Fibroblast of villous mesenchyme (primary cell): ENCODE data around the gene NSG2. TPM values are rescaled to one million over a fixed set of nuclear protein-coding genes. Genes with fewer than 3 reads are reported as not detected.

Experiments
- DNase-seq: peaks from one replicate; pipeline ENCODE4 v3.0.0-alpha.2; 2010; ENCODE audit warnings: low read depth
- H3K4me3 ChIP-seq: 2 replicates; pipeline ENCODE4 v1.5.1; 2011; ENCODE audit warnings: low read depth, mild to moderate bottlenecking, low read length
- total RNA-seq: library from RNA; depleted of rRNA; stranded (reverse); fragments of >200 nt; gene quantifications from 2 replicates; pipeline ENCODE4 v1.2.3, GENCODE V29; 2012
- TF ChIP-seq, protein P1 (sequence below): IDR thresholded peaks from 2 replicates; pipeline ENCODE4 v1.5.1; 2012; ENCODE audit warnings: low read depth, mild to moderate bottlenecking, low read length; ENCODE audit not compliant: insufficient read depth

The NSG2 gene
- total RNA-seq, 1 donor: under 0.01 TPM

DNA sequence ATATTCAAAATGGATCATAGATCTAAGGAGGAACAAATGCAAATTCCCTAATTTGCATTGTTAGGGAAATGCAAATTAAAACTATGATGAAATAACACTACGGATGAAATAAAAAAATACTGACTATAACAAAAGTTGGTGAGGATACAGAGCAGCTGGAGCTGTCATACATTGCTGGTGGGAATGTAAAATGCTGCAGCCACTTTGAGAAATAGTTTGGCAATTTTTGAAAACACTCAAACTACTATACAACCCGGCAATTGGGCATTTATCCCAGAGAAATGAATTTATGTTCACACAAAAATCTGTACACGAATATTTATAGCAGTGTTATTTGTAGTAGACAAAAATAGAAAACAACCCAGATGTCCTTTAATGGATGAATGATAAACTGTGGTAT, 34.1 kb upstream of the NSG2 start:
- no peak for DNase-seq
- TF ChIP-seq, protein P1, sequence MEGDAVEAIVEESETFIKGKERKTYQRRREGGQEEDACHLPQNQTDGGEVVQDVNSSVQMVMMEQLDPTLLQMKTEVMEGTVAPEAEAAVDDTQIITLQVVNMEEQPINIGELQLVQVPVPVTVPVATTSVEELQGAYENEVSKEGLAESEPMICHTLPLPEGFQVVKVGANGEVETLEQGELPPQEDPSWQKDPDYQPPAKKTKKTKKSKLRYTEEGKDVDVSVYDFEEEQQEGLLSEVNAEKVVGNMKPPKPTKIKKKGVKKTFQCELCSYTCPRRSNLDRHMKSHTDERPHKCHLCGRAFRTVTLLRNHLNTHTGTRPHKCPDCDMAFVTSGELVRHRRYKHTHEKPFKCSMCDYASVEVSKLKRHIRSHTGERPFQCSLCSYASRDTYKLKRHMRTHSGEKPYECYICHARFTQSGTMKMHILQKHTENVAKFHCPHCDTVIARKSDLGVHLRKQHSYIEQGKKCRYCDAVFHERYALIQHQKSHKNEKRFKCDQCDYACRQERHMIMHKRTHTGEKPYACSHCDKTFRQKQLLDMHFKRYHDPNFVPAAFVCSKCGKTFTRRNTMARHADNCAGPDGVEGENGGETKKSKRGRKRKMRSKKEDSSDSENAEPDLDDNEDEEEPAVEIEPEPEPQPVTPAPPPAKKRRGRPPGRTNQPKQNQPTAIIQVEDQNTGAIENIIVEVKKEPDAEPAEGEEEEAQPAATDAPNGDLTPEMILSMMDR: no peak
- H3K4me3 ChIP-seq: no peak overlapping the region

- TF ChIP-seq, protein P1: peak; percentile 80
- H3K4me3 ChIP-seq: peak overlapping the region; percentile 35
These were observed 25.2 kb upstream of the NSG2 start for GRCh38 chr5:174020069-174020927.

DNA sequence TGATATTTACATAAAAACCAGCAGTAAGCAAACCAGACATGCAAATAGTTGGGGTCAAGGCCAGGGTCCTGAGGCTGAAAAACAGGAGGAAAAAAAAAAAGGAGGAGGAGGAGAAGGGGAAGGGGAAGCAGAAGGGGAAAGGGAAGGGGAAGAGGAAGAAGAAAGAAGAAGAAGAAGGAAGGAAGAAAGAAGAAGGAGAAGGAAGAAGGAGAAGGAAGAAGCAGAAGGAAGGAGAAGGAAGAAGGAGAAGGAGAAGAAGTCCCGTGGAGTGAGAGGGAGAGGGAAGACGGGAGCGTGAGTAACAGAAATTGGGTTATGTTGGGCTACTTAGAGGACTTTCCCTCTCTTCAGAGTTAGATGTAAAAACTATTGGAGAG, 24.6 kb upstream of the NSG2 start:
- TF ChIP-seq, protein P1: no peak
- no peak for DNase-seq

More at GRCh38 chr5:174020069-174020927, 25.2 kb upstream of the NSG2 start:
- peak; percentile 62 for DNase-seq

DNA sequence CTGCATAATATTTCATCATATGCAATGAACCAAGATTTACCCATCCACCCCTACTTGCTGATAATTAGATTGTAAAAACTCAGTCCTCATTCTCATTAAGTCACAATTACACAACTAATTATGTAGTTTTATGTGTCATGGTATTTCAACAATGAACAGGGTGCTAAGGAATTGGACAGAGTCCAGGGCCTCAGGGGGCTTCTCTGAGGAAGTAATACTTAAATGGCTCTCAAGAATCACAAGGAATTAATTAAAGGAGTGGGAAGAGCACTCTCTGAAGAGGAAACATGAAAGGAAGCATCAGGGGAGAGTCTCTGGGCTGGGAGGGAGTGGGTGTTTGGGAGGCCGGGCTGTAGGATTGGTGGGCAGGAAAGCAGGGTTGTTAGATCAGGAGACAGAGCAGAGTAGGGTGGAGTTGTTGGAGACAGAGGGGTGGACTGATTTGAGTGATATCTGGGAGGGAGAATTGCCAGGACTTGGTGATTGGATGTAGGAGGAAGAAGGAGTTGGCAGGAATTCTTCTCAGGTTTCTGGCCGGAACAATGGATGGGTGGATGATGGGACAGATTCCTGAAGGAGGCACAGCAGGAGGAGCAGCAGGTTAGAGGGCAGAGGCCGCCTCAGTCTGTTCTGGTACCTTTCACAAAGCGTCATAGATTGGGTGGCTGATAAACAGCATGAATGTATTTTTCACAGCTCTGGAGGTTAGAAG, 23.0 kb upstream of the NSG2 start:
- H3K4me3 ChIP-seq: no peak overlapping the region
- DNase-seq: no peak
- TF ChIP-seq, protein P1: no peak

More for the DNA sequence above, 24.6 kb upstream of the NSG2 start:
- H3K4me3 ChIP-seq: no peak overlapping the region

GRCh38 chr5:174030286-174030685, 15.2 kb upstream of the NSG2 start:
- H3K4me3 ChIP-seq: no peak overlapping the region
- no peak for DNase-seq
- TF ChIP-seq, protein P1: no peak

DNA sequence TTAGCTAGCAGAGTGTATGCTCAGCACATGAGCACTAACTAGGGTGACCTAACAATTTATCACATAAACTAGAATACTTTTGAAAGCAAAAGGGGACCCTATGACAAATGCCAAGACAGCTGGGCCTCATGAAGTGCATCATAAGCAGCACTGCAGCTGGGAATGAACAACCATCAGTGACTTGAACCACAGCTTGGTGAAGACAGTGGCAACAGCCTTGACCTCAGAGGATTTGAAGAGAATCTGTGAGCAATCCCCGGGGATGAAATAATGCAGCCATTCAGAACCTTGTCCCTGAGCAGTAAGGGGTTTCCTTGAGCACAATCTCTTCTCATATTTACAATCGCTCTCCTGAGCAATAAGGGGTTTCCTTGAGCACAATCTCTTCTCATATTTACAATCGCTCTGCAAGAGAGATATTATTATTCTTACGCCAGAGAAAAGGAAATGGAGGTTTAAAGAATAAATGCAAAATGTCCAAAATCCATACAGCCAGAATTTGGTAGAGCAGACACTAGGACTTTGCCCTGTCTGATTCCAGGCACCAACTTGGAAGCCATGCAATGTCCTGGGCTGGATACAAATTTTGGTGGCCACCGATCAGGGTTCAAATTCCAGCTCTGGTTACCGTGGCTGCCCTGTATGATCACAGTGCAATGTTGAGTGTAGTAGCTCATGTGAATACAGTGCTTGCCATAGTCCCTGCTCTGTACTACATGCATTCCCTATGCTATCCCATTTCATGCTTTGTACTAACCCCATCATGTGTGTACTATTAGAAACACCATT, 846 bp upstream of the NSG2 start:
- no peak overlapping the region for H3K4me3 ChIP-seq
- TF ChIP-seq, protein P1: no peak
- no peak for DNase-seq
